HCT116 (cell line): Measurements from ENCODE around the gene ABCG8.

Source experiments
- EGR1 ChIP-seq: IDR thresholded peaks from 2 replicates; pipeline ENCODE4 v1.6.1; 2012; ENCODE audit warnings: low read depth
- EZH2 ChIP-seq: fragments of 200-600 bp; sonication (generic); IDR thresholded peaks from 2 replicates; pipeline ENCODE4 v1.6.1; 2017; ENCODE audit warnings: antibody characterized with exemption, mixed run types
- POLR2A ChIP-seq: IDR thresholded peaks from 2 replicates; pipeline ENCODE4 v1.7.0; 2011; ENCODE audit warnings: borderline replicate concordance; ENCODE audit not compliant: insufficient read depth, insufficient read length; ENCODE audit errors: extremely low read depth
- POLR2AphosphoS5 ChIP-seq: IDR thresholded peaks from 2 replicates; pipeline ENCODE4 v1.6.1; 2011; ENCODE audit warnings: mild to moderate bottlenecking, low read depth, low read length, moderate library complexity
- RAD21 ChIP-seq: IDR thresholded peaks from 2 replicates; pipeline ENCODE4 v1.6.1; 2012; ENCODE audit warnings: low read depth, mild to moderate bottlenecking

GRCh38 chr2:43897492-43897891 lies 58.7 kb downstream of the ABCG8 start:
- TF ChIP-seq EGR1 = no peak
- TF ChIP-seq RAD21 = no peak
- TF ChIP-seq POLR2AphosphoS5 = no peak
- no peak for TF ChIP-seq POLR2A
- no peak for TF ChIP-seq EZH2
